ENCODE data around the gene ZNF608.

Gene ZNF608

DNA sequence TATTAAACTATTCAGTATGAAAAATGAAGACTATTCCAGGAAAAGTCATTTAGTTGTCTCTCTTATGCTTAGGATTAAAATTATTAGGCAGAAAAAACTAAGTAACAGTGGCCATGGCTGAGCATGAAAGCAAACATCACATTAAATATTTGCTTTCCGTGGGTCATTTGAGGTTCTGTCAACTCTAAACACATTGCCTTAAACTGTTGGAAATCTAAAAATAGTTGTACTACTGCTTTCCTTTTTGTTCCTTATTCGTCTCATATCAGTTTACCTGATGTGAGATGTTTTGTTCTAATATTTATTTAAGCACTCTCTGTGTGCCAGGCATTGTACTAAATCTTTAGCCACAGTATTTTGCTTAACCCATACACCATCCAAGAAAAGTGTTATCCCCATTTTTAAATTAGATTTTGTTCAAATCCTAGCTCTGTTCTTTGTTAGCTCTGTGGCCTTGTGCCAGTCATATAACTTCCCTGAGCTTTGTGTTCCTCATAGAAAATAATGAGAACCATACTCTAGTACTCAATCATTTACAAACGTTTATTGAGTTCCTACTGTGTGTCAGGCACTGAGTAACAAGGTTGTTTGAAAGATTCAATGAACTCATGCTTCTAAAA lies 18.7 kb upstream of the ZNF608 start:
- DNase-seq (ENCODE audit: extremely low read depth, low read depth): no peak

DNA sequence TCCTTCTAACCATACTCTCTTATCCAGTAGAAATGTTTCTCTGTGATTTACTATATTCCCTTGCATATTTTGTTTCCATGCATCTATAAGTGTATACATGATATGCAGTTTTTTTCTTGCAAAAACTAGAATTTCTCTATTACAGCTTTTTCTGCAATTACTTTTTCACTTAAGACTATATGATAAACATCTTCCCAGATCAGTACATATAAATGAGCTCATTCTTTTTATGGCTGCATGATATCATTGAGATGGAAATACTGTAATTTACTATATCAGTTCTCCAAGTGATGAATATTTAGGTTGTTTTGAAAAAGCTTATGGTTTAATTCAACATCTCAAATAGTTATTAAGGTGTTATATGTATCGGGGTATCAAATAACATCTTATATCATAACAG lies 18.1 kb upstream of the ZNF608 start:
- no peak overlapping the region for H3K4me3 ChIP-seq (replicated peaks; ENCODE audit: low read depth, low read length)
- TF ChIP-seq, protein P1, sequence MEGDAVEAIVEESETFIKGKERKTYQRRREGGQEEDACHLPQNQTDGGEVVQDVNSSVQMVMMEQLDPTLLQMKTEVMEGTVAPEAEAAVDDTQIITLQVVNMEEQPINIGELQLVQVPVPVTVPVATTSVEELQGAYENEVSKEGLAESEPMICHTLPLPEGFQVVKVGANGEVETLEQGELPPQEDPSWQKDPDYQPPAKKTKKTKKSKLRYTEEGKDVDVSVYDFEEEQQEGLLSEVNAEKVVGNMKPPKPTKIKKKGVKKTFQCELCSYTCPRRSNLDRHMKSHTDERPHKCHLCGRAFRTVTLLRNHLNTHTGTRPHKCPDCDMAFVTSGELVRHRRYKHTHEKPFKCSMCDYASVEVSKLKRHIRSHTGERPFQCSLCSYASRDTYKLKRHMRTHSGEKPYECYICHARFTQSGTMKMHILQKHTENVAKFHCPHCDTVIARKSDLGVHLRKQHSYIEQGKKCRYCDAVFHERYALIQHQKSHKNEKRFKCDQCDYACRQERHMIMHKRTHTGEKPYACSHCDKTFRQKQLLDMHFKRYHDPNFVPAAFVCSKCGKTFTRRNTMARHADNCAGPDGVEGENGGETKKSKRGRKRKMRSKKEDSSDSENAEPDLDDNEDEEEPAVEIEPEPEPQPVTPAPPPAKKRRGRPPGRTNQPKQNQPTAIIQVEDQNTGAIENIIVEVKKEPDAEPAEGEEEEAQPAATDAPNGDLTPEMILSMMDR (IDR thresholded peaks at IDR 0.05; ENCODE audit: low read depth, low read length, missing control alignments): no peak
- DNase-seq (ENCODE audit: extremely low read depth, low read depth): no peak

More for the DNA sequence above, 18.7 kb upstream of the ZNF608 start:
- H3K4me3 ChIP-seq (replicated peaks; ENCODE audit: low read depth, low read length): no peak overlapping the region
- TF ChIP-seq, protein P1 (IDR thresholded peaks at IDR 0.05; ENCODE audit: low read depth, low read length, missing control alignments): no peak

DNA sequence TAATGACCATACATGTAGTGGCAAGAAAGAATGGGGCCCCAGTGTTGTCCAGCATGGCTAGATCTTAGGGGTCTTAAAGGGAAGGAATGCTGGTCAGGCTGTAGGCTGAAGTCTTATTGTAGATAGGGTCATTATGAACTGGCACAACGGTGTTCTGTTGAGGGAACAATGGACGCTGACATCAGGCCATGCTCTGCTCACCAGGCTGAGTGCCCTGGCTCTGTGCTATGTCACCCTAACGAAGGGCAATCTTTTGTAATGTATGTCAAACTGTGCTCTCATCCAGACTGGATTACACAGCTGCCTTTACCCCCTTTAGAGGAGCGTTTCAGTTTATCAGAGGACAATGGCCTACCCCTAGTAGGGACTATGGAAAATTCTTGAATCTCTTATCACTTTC lies 14.6 kb upstream of the ZNF608 start:
- no peak overlapping the region for H3K4me3 ChIP-seq (replicated peaks; ENCODE audit: low read depth, low read length)
- no peak for DNase-seq (ENCODE audit: extremely low read depth, low read depth)
- TF ChIP-seq, protein P1 (IDR thresholded peaks at IDR 0.05; ENCODE audit: low read depth, low read length, missing control alignments): no peak

DNA sequence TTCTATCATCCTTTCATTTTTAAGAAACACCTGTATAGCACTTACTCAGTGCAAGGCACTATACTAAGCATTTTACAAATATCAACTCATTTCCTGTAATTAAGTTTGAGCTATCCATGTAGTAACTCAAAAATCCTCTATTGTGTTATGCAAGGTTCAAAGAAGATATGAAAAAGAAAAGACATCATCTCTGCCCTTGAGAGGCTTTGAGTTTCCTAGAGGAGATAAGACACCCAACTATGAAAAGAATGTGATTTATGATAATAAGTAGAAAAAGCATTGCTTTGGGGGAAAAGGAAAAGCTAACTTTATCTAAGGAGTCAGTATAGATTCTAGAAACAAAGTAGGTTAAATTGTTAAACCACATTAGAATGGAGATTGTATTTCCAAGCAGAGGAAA lies 14.2 kb upstream of the ZNF608 start:
- no peak for DNase-seq (ENCODE audit: extremely low read depth, low read depth)
- TF ChIP-seq, protein P1 (IDR thresholded peaks at IDR 0.05; ENCODE audit: low read depth, low read length, missing control alignments): no peak
- H3K4me3 ChIP-seq (replicated peaks; ENCODE audit: low read depth, low read length): no peak overlapping the region

DNA sequence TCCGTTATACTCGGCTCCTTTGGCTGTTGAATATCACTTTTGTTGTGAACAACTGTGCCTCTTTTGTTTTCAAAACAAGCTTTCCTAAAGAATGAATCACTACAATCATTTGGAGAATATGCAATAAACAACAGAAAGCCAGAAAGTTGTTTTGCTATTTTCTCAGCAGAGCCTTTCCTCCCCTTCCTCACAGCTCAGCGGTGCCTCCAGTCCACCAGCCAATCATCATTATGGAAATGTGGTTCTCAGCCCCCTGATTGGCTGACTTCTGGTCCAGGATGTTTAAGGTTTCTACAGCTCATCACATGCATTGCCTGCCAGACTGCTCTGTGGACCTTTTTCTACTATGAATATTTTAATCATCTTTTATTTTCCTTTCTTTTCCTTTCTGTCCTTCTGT lies 9.1 kb upstream of the ZNF608 start:
- no peak for DNase-seq (ENCODE audit: extremely low read depth, low read depth)
- no peak overlapping the region for H3K4me3 ChIP-seq (replicated peaks; ENCODE audit: low read depth, low read length)
- TF ChIP-seq, protein P1 (IDR thresholded peaks at IDR 0.05; ENCODE audit: low read depth, low read length, missing control alignments): no peak

DNA sequence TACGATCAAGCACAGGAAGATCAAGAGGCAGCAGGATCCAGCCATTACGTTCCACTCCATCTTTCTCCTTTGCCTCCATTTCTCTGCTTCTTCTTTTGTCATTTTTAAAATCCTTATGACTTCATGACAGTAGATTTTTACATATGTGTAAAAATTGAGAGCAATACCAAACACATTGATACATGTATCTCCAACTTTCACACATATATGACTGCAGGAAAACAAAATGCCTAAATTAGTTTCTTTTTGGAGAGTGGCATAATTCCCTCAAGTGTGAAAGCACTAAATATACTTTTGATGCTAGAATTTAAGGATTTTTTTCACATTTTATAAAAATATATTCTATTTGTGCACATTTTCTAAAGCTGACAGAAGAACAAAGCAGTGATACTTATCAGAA lies 8.6 kb upstream of the ZNF608 start:
- TF ChIP-seq, protein P1 (IDR thresholded peaks at IDR 0.05; ENCODE audit: low read depth, low read length, missing control alignments): no peak
- H3K4me3 ChIP-seq (replicated peaks; ENCODE audit: low read depth, low read length): no peak overlapping the region
- no peak for DNase-seq (ENCODE audit: extremely low read depth, low read depth)
